HG03060 (cell line): ENCODE results near the gene HOXA5.

Experiments used
- ATAC-seq: cut with Tn5 transposase; IDR thresholded peaks from one replicate; pipeline ENCODE4 v1.9.1; 2021; ENCODE audit warnings: low read depth, moderate number of reproducible peaks; ENCODE audit not compliant: unreplicated experiment

Gene HOXA5

GRCh38 chr7:27124096-27124901 is 19.2 kb downstream of the HOXA5 start:
- no peak for ATAC-seq

- ATAC-seq: no peak
Observed at GRCh38 chr7:27123477-27124053, 19.9 kb downstream of the HOXA5 start.

GRCh38 chr7:27123007-27123476 is 20.4 kb downstream of the HOXA5 start:
- no peak for ATAC-seq

- ATAC-seq: no peak
Observed at GRCh38 chr7:27122077-27122910, 21.2 kb downstream of the HOXA5 start.

- ATAC-seq: no peak
Observed at GRCh38 chr7:27121684-27122076, 21.8 kb downstream of the HOXA5 start.

- ATAC-seq: no peak
Observed at GRCh38 chr7:27119412-27119911, 24.0 kb downstream of the HOXA5 start.

- no peak for ATAC-seq
Observed at GRCh38 chr7:27118580-27118979, 24.9 kb downstream of the HOXA5 start.

GRCh38 chr7:27117887-27118491 is 25.5 kb downstream of the HOXA5 start:
- no peak for ATAC-seq

GRCh38 chr7:27116962-27117886 is 26.3 kb downstream of the HOXA5 start:
- no peak for ATAC-seq

GRCh38 chr7:27116031-27116961 is 27.2 kb downstream of the HOXA5 start:
- ATAC-seq: no peak

GRCh38 chr7:27115221-27116026 is 28.1 kb downstream of the HOXA5 start:
- ATAC-seq: no peak

GRCh38 chr7:27114881-27115220 is 28.6 kb downstream of the HOXA5 start:
- no peak for ATAC-seq

GRCh38 chr7:27113991-27114769 is 29.3 kb downstream of the HOXA5 start:
- ATAC-seq: no peak

GRCh38 chr7:27112955-27113949 is 30.2 kb downstream of the HOXA5 start:
- ATAC-seq: no peak

- no peak for ATAC-seq
Observed at GRCh38 chr7:27112361-27112760, 31.1 kb downstream of the HOXA5 start.

- ATAC-seq: no peak
Observed at GRCh38 chr7:27111751-27112277, 31.7 kb downstream of the HOXA5 start.
